ENCODE results near the gene MYO9B.

MYO9B gene

DNA sequence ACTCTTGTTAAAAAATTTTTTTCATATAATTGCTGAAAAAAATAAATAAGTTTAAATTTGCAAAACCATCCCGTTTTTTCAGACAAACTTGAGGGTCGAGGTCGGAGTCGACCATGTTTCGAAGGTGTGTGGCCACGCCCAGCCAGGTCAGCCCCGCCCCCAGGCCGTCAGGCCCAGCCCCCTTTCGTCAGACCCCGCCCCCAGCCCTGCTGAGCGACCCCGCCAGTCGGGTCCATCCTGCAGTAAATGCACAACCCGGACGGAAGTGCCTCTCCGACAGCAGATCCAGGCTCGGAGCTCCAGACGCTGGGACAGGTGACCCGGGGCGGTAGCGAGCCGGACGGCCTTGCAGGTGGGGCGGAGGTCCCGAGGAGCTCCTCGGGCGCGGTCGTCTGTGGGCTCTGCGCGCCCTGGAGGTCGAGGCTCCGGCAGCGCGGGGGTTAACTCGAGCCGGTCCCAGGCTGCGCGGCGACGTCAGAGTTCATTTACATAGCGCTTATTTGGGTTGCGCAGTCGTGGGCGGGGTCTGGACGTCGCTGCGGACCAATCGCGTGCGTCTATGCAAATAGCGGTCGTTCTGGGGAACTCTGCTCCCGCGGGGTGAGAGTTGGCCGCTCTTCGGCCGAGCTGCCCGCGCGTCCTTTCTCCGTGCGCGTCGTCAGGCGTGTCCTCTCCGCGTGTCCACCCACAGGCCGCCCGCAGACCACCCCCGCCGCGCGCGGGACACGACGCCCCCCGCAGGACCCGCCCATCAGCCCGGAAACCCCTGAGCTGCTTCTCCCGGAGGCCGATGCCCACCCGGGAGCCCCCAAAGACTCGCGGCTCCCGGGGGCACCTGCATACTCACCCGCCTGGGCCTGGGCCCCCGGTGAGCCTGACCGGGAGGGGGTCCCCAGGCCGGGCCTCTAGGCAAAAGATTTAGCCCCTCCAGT is 150.7 kb downstream of the MYO9B start, which contains the start of gene OCEL1:
TSS of gene OCEL1 (plus strand) at position 225 of the 932 bp plus-strand sequence. CDS start at position 247, 22 bp downstream.
- DNase-seq = peak; percentile 95

- no peak for DNase-seq
These were observed 152.3 kb downstream of the MYO9B start for GRCh38 chr19:17227798-17228367.

- no peak for DNase-seq
These were observed 154.3 kb downstream of the MYO9B start for GRCh38 chr19:17229890-17230289.

GRCh38 chr19:17232258-17232657 is 156.7 kb downstream of the MYO9B start:
- no peak for DNase-seq

DNA sequence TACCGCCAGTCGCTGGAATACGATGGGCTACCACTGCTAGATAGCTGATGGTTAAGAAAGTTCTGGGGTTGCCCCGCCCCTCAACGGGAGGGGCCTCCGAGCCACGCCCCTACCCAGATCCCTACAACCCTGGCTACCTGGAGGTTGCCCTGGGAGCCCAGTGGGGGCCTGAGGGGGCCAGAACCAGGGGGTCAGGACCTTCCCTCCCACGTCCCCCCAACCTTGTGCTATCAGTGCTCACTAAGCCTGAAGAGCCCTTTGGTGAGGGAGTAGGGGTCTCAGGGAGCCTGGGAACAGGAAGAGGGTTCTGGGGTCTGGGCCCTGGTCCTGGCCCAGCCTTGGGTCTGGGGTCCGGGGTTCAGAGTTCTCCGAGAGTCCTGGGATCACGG is 159.3 kb downstream of the MYO9B start:
- peak; percentile 26 for DNase-seq

- DNase-seq = peak; percentile 47
These were observed 159.9 kb downstream of the MYO9B start for GRCh38 chr19:17235300-17235970.

DNA sequence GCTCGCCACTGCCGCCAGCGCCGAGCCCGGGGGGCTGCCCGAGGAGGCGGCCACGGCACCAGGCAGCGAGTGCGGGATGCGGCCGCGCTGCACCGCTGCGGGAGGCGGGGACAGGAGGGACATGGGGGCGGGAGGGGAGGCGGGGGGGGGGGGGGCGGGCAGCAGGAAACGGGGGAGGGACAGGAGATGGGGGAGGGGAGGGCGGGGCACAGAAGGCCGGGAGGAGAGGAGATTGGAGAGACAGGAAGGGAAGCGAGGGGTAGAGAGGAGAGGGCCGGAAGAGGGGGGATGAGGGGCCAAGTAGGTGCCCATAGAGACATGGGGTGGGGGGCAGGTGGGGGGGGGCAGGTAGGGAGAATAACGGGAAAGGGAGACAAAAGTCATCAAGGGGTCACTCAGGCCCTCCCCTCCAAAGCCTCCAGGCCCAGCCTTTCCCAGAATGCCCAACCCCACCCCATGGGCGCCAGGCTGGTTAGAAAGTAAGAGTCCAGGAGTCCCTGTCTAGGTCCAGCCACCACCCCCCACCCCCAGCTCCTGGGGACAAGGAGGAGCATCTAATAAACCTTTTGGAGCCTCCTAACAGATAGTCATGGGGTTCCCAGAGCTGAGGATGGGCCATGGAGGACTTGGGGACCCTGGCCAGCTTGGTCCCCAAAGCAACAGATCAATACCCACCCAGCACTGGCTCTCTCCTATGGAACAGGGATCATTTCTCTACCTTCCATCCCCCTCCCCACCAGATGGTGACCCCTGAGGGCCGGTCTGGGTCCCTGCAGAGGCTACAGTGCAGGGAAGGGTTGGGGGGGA is 160.6 kb downstream of the MYO9B start:
- DNase-seq = peak; percentile 20

GRCh38 chr19:17236811-17237543 is 161.4 kb downstream of the MYO9B start:
- no peak for DNase-seq

DNA sequence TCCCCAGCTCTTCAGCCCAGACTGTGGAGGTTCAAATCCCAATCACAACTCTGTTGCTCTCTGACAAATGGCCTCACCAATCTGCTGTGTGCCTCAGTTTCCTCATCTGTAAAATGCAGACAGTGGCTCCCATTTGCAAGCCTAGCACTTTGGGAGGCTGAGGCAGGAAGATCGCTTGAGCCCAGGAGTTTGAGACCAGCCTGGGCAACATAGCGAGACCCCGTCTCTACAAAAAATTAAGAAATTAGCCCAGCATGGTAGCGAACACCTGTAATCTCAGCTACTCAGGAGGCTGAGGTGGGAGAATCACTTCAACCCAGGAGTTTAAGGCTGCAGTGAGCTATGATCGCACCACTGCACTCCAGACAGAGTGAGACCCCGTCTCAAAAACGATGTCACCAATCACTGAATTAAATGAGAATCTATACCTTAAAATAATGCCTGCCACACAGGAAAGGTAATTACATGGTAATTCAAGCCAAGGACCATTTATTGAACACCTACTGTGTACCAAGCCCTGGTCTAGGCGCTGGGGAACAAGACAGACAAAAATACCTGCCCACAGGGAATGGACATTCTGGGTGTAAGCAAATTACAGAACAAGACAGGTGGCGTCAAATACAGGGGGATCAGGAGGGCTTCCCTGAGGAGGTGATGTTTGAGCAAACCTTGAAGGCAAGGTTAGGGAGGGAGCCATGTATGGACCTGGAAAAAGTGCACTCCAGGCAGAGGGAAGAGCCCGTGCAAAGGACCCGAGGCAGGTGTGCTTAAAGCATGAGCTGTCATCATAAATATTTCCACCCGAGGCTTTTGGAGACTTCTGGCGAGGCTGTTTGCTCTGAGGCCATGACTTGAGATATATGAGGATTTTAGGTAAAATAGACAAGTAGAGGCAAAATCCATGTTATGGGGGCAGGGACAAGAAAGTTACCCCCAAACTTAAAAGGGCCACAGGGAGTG is 162.4 kb downstream of the MYO9B start:
- DNase-seq = no peak

DNA sequence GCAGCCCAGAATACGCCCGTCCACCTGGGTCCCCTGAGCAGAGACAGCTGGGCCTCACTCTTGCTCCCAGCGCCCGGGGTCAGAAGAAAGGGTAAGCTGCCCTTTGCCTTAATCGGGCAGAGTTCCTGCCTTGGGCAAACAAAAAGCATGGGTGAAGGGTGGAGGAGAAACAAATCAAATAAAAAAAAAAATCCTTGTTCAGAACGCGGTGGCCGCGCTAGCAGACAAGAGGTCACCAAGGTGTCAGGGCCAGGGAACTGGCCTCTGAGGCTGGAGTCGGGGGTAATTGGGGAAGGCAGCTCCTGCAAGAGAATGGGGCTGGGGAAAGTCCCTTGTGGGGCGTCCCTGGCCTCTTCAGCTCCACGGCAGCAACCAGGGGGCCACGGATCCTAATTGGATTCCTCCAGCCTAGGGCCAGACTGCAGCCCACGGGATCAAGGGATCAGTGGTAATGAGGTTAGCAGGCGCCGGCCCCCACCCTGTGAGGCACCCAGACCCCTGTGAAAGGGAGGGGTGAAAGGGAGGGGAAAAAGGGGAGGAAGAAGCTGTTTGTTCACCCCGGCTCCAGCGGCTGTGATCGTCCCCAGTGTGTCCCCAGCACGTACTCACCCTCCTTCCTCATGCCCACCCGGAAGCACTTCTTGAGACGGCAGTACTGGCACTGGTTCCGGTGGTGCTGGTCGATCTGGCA is 164.6 kb downstream of the MYO9B start:
- no peak for DNase-seq

DNA sequence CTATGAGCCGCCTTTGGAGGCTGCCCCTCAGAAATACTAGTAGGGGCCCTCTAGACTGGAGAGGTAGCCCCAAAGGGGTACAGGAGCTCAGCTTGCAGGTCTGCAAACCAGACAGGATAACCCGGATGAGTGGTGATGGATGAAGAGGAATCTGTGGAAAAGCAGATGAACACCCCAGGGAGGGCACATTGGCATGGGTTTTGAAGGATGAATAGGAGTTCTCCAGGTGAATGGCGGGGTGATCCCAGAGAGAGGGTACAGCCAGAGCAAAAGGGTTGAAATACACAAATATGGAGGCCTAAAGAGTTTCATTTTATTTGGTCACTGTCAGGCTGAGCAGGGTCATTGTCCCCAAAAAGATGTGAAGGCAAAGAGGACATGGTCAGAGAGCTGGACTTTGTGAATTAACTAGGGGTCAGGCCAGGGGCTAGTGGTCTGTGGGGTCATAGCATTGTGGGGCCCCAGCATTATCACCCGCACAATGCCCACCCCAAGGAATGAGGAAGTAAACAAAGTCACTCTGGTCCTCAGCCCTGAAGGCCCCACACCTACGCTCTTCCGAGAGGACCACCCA is 165.3 kb downstream of the MYO9B start:
- DNase-seq = no peak

DNA sequence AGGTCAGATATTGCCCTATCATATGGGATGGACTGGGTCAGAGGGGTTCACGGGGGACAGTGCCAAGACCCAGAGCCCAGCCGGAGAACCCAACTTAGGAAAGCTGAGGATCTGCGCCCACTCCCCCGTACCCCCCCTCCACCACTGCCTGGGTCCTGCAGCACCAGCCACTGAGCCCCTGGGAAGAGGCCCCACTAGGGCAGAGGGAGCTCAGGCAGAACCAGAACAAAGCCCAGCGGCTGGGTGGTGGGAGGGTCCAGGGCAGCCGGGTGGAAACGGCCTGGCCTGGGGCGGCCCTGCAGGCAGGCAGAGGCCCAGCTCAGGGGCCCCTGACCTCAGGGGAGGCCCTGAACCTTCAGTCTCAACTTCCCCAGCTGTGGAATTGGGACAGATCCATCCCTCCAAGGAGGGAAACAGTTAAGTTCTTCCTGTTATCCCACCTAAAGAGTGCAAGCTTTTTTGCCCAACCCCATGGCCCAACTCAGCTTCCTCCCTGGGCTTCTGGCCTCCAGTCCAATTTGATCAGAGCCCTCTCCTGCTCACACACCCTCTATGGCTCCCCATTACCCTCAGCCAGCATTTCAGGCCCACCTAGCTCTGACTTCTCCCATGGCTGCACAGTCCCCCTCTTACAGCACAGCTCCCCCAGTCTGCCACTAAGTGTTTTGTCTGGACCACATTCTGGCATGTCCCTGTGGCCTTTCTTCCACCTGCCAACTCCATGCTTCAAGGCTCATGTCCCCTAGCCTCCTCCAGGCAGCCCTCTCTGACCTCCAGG is 167.0 kb downstream of the MYO9B start:
- DNase-seq = no peak

- no peak for DNase-seq
These were observed 167.7 kb downstream of the MYO9B start for GRCh38 chr19:17243211-17243829.

- peak; percentile 4 for DNase-seq
These were observed 168.4 kb downstream of the MYO9B start for GRCh38 chr19:17243830-17244617.

- DNase-seq = no peak
These were observed 169.3 kb downstream of the MYO9B start for GRCh38 chr19:17244618-17245534.

DNA sequence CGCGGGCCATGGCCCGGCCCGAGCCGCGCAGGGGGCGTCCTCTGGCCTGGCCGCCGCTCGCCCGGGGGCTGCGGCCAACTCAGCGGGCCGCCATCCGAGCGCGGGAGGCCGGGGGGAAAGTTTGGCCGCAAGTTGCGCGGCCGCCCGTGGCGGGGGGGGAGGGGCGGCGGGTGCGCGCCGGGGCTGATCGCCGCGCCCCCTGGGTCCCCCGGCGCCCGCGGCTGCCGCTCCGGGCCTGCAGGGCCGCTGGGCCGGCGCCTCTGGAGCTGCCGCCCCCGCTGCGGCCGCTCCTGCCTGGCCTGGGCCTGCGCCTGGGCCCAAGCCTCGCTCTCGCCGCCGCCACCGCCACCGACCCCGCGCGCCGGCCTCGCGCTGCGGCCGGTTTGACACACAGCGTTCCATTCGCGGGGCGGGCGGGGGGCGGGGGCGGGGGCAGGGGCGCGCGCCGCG is 170.0 kb downstream of the MYO9B start, which contains the start of gene NR2F6:
TSS of gene NR2F6 (minus strand) at position 385 of the 450 bp plus-strand sequence. CDS start 699 bp downstream, outside the sequence.
- no peak for DNase-seq

Data from DMS79 treated with DMSO at 0.1 percent for 48 hours (cell line).